K562 (cell line): ENCODE data around the gene BANP.

ENCODE experiments used
- CEBPG ChIP-seq, 3 experiments: fragments of 200-800 bp in 1 of 3; sonication (Bioruptor generic) in 1 of 3; sonication (generic) in 1 of 3; formaldehyde crosslinking in 1 of 3; IDR thresholded peaks in 2 of 3; conservative IDR thresholded peaks in 1 of 3; 2 replicates each; pipeline versions ENCODE4 v1.6.1 to v1.8.0; 2016 to 2022; ENCODE audit warnings: missing compliant biosample characterization in 2 of 3, missing genetic modification characterization in 2 of 3, mild to moderate bottlenecking in 1 of 3, missing genetic modification reagents in 1 of 3
- CHD2 ChIP-seq: IDR thresholded peaks from 2 replicates; pipeline ENCODE4 v1.6.1; 2011; ENCODE audit warnings: low read depth, low read length
- CTCF ChIP-seq, 3 experiments: IDR thresholded peaks in 2 of 3; conservative IDR thresholded peaks in 1 of 3; 2 replicates each; pipeline ENCODE4 v1.5.1; 2011 to 2012; ENCODE audit warnings: low read length in 3 of 3, mild to moderate bottlenecking in 3 of 3, control low read depth in 2 of 3, improper control_type of control experiment in 1 of 3, inconsistent platforms in 1 of 3, low read depth in 1 of 3, mixed read lengths in 1 of 3, moderate library complexity in 1 of 3; ENCODE audit not compliant: insufficient read depth in 2 of 3
- EZH2 ChIP-seq: IDR thresholded peaks from 2 replicates; pipeline ENCODE4 v1.6.1; 2012; ENCODE audit warnings: low read depth, mild to moderate bottlenecking, inconsistent platforms, low read length, borderline replicate concordance
- KDM1A ChIP-seq, 2 experiments: fragments of 450-650 bp; IDR thresholded peaks; 2 replicates each; pipeline ENCODE4 v1.6.1; 2016; ENCODE audit warnings: mild to moderate bottlenecking in 2 of 2
- MYC ChIP-seq, 2 experiments: fragments of 250-450 bp in 1 of 2; sonication (Bioruptor Pico) in 1 of 2; IDR thresholded peaks; 2 replicates each; pipeline versions ENCODE4 v1.5.1 to v1.6.1; 2012 to 2021; ENCODE audit warnings: low read depth in 2 of 2, borderline replicate concordance in 1 of 2, improper control_type of control experiment in 1 of 2, low read length in 1 of 2, mild to moderate bottlenecking in 1 of 2, moderate library complexity in 1 of 2
- PATZ1 ChIP-seq: fragments of 250-450 bp; sonication (Bioruptor Pico); IDR thresholded peaks from 2 replicates; pipeline ENCODE4 v1.5.0; 2020; ENCODE audit warnings: mild to moderate bottlenecking, borderline replicate concordance
- SETDB1 ChIP-seq: IDR thresholded peaks from one replicate; pipeline ENCODE4 v1.6.1; 2012; ENCODE audit warnings: low read length, control low read depth, inconsistent platforms
- ZNF175 ChIP-seq: fragments of 200-800 bp; sonication (Bioruptor generic); IDR thresholded peaks from 2 replicates; pipeline ENCODE4 v1.6.1; 2016; ENCODE audit warnings: low read depth, mild to moderate bottlenecking, missing genetic modification characterization, missing compliant biosample characterization
- TF ChIP-seq, protein P1 (sequence below): fragments of 250-450 bp; sonication (Bioruptor Pico); IDR thresholded peaks from 2 replicates; pipeline ENCODE4 v1.4.0; 2020; ENCODE audit warnings: mild to moderate bottlenecking
- TF ChIP-seq, protein P2 (sequence below), 2 experiments: fragments of 450-650 bp; formaldehyde crosslinking in 1 of 2; IDR thresholded peaks; 2 replicates each; pipeline versions ENCODE4 v1.4.0 to v1.6.1; 2014 to 2020; ENCODE audit warnings: mild to moderate bottlenecking in 2 of 2, borderline replicate concordance in 1 of 2, low read depth in 1 of 2

DNA sequence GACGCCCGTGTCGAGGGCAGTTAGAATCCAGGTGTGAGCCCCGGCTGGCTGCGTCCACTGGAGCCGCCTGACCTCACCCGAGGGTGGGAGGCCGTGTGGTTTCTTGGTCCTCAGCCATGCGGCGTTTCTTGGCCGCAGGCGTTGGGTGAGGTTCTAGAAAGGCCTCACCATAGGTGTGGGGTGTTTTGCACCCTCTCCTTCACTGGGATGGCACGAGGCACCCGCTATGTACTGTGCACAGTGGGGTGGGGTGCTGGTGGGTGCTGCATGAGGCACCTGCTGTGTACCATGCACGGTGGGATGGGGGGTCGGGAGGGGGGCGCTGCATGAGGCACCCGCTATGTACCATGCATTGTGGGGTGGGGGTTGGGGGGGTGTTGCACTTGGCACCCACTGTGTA lies 169.6 kb downstream of the BANP start:
- no peak for TF ChIP-seq EZH2
- no peak for TF ChIP-seq MYC (IDR thresholded peaks at IDR 0.05; ENCODE audit: low read depth, low read length)
- TF ChIP-seq MYC (CRISPR knock-in tag; IDR thresholded peaks at IDR 0.05; ENCODE audit: borderline replicate concordance, low read depth) = no peak
- TF ChIP-seq, protein P1, sequence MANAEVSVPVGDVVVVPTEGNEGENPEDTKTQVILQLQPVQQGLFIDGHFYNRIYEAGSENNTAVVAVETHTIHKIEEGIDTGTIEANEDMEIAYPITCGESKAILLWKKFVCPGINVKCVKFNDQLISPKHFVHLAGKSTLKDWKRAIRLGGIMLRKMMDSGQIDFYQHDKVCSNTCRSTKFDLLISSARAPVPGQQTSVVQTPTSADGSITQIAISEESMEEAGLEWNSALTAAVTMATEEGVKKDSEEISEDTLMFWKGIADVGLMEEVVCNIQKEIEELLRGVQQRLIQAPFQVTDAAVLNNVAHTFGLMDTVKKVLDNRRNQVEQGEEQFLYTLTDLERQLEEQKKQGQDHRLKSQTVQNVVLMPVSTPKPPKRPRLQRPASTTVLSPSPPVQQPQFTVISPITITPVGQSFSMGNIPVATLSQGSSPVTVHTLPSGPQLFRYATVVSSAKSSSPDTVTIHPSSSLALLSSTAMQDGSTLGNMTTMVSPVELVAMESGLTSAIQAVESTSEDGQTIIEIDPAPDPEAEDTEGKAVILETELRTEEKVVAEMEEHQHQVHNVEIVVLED = no peak
- no peak for TF ChIP-seq PATZ1 (CRISPR knock-in tag)
- TF ChIP-seq, protein P2, sequence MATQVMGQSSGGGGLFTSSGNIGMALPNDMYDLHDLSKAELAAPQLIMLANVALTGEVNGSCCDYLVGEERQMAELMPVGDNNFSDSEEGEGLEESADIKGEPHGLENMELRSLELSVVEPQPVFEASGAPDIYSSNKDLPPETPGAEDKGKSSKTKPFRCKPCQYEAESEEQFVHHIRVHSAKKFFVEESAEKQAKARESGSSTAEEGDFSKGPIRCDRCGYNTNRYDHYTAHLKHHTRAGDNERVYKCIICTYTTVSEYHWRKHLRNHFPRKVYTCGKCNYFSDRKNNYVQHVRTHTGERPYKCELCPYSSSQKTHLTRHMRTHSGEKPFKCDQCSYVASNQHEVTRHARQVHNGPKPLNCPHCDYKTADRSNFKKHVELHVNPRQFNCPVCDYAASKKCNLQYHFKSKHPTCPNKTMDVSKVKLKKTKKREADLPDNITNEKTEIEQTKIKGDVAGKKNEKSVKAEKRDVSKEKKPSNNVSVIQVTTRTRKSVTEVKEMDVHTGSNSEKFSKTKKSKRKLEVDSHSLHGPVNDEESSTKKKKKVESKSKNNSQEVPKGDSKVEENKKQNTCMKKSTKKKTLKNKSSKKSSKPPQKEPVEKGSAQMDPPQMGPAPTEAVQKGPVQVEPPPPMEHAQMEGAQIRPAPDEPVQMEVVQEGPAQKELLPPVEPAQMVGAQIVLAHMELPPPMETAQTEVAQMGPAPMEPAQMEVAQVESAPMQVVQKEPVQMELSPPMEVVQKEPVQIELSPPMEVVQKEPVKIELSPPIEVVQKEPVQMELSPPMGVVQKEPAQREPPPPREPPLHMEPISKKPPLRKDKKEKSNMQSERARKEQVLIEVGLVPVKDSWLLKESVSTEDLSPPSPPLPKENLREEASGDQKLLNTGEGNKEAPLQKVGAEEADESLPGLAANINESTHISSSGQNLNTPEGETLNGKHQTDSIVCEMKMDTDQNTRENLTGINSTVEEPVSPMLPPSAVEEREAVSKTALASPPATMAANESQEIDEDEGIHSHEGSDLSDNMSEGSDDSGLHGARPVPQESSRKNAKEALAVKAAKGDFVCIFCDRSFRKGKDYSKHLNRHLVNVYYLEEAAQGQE (IDR thresholded peaks at IDR 0.05; ENCODE audit: borderline replicate concordance) = no peak
- TF ChIP-seq, protein P2 (CRISPR knock-in tag; IDR thresholded peaks at IDR 0.05; ENCODE audit: low read depth) = no peak
- TF ChIP-seq ZNF175 = no peak
- no peak for TF ChIP-seq CTCF (IDR thresholded peaks at IDR 0.05 in 2 of 3, conservative IDR thresholded peaks at IDR 0.05 in 1 of 3; ENCODE audit: insufficient read depth in 2 of 3, low read depth in 1 of 3, low read length in 3 of 3)
- no peak for TF ChIP-seq CEBPG (CRISPR knock-in tag; IDR thresholded peaks at IDR 0.05)
- TF ChIP-seq CEBPG (tag; conservative IDR thresholded peaks at IDR 0.05 in 1 of 2, IDR thresholded peaks at IDR 0.05 in 1 of 2) = no peak
- TF ChIP-seq SETDB1 = no peak
- TF ChIP-seq KDM1A (IDR thresholded peaks at IDR 0.05) = no peak
- no peak for TF ChIP-seq CHD2
